Fibroblast of lung (primary cell): ENCODE data around the gene ADAMTS17. TPM values are rescaled to one million over a fixed set of nuclear protein-coding genes. Genes with fewer than 3 reads are reported as not detected.

Experiments
- DNase-seq, 2 donors: peaks; one replicate each; pipeline versions ENCODE4 v3.0.0 to v3.0.0-alpha.2; 2010; ENCODE audit warnings: low read depth in 2 of 2
- H2AFZ ChIP-seq: 2 replicates; pipeline ENCODE4 v1.5.1; 2012; ENCODE audit warnings: low read length, control low read depth, inconsistent platforms
- H3K27ac ChIP-seq: 2 replicates; pipeline ENCODE4 v1.5.1; 2011; ENCODE audit warnings: low read length, control low read depth; ENCODE audit not compliant: insufficient read depth
- H3K27me3 ChIP-seq: 2 replicates; pipeline ENCODE4 v1.5.1; 2011; ENCODE audit warnings: mild to moderate bottlenecking, low read length; ENCODE audit not compliant: control insufficient read depth, insufficient read depth
- H3K36me3 ChIP-seq: 2 replicates; pipeline ENCODE4 v1.5.1; 2011; ENCODE audit warnings: low read length; ENCODE audit not compliant: control insufficient read depth, insufficient read depth
- H3K4me1 ChIP-seq: 2 replicates; pipeline ENCODE4 v1.5.1; 2011; ENCODE audit warnings: low read length; ENCODE audit not compliant: control insufficient read depth, insufficient read depth; ENCODE audit errors: extremely low read depth
- H3K4me2 ChIP-seq: 2 replicates; pipeline ENCODE4 v1.5.1; 2011; ENCODE audit warnings: low read length, control low read depth; ENCODE audit not compliant: insufficient read depth; ENCODE audit errors: extremely low read depth
- H3K4me3 ChIP-seq, 4 experiments: fragments of 200-600 bp in 1 of 4; sonication (generic) in 1 of 4; replicated peaks in 1 of 4; 2 replicates each; pipeline ENCODE4 v1.5.1; 2011 to 2016; ENCODE audit warnings: low read length in 4 of 4, low read depth in 3 of 4, mild to moderate bottlenecking in 3 of 4, control low read depth in 2 of 4, inconsistent platforms in 1 of 4, mixed read lengths in 1 of 4; ENCODE audit not compliant: insufficient read depth in 1 of 4; ENCODE audit errors: control extremely low read depth in 1 of 4
- H3K79me2 ChIP-seq: 2 replicates; pipeline ENCODE4 v1.5.1; 2012; ENCODE audit warnings: mild to moderate bottlenecking, low read length, inconsistent platforms; ENCODE audit not compliant: control insufficient read depth, insufficient read depth
- H3K9ac ChIP-seq: 2 replicates; pipeline ENCODE4 v1.5.1; 2011; ENCODE audit warnings: mild to moderate bottlenecking, low read length, control low read depth; ENCODE audit not compliant: insufficient read depth
- H3K9me3 ChIP-seq: 2 replicates; pipeline ENCODE4 v1.5.1; 2012; ENCODE audit warnings: low read depth, low read length; ENCODE audit not compliant: control insufficient read depth, insufficient read depth
- H4K20me1 ChIP-seq: 2 replicates; pipeline ENCODE4 v1.5.1; 2011; ENCODE audit warnings: low read length; ENCODE audit not compliant: control insufficient read depth, insufficient read depth; ENCODE audit errors: extremely low read depth
- EZH2 ChIP-seq: IDR thresholded peaks from 2 replicates; pipeline ENCODE4 v1.5.1; 2012; ENCODE audit warnings: low read length, control low read depth, mild to moderate bottlenecking; ENCODE audit errors: missing control alignments
- polyA plus RNA-seq, 2 donors: library from polyadenylated mRNA; depleted of rRNA in 1 of 2; stranded (reverse) in 1 of 2; unstranded in 1 of 2; fragments of >200 nt; gene quantifications; 2 replicates each; pipeline ENCODE4 v1.2.1, GENCODE V29; 2011 to 2012; ENCODE audit warnings: missing spikeins in 1 of 2
- total RNA-seq: library from RNA; depleted of rRNA; stranded (reverse); fragments of >200 nt; gene quantifications from 2 replicates; pipeline ENCODE4 v1.2.1, GENCODE V29; 2014
- TF ChIP-seq, protein P1 (sequence below), 2 donors: IDR thresholded peaks in 1 of 2; conservative IDR thresholded peaks in 1 of 2; 1 replicate in 1 of 2; 2 replicates in 1 of 2; pipeline ENCODE4 v1.5.1; 2011 to 2012; ENCODE audit warnings: low read length in 2 of 2, control low read depth in 1 of 2, inconsistent platforms in 1 of 2, low read depth in 1 of 2, mild to moderate bottlenecking in 1 of 2

ADAMTS17 gene
- total and polyA plus RNA-seq, 2 donors (not counting 1 experiment from before 2014, with no cell fraction given), result 0.09 to 0.17 TPM

DNA sequence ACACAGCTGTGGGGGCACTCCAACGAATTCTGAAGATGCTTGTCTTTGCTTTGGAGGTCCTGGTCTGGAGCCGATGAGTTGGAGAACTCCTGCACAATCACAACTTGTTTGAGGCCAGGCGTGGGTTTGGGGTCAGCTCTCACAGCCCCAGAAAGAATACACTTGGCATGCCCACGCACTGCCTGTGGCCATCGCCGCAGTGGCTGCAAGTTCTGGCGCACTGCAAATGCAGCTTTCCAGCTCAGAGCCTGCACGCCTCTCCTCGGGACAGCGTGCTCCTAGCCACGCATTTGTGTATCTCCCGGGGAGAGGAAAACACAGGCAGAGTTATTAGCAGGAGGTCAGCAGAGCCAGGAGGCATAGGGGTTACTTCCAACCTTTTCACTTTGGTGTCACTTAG lies 282.7 kb downstream of the ADAMTS17 start:
- Histone ChIP-seq H3K4me2 (no peak overlapping the region), H3K9me3 (no peaks in the 10 kb centered on the region), H2AFZ (no peak overlapping the region), H4K20me1 (no peaks in the 10 kb centered on the region), H3K4me1 (no peaks in the 10 kb centered on the region), H3K79me2 (no peaks in the 10 kb centered on the region), H3K9ac (no peak overlapping the region), H3K4me3 (no peak overlapping the region), H3K27ac (no peak overlapping the region), H3K36me3 (no peaks in the 10 kb centered on the region), H3K27me3 (no peaks in the 10 kb centered on the region)
- TF ChIP-seq, protein P1, sequence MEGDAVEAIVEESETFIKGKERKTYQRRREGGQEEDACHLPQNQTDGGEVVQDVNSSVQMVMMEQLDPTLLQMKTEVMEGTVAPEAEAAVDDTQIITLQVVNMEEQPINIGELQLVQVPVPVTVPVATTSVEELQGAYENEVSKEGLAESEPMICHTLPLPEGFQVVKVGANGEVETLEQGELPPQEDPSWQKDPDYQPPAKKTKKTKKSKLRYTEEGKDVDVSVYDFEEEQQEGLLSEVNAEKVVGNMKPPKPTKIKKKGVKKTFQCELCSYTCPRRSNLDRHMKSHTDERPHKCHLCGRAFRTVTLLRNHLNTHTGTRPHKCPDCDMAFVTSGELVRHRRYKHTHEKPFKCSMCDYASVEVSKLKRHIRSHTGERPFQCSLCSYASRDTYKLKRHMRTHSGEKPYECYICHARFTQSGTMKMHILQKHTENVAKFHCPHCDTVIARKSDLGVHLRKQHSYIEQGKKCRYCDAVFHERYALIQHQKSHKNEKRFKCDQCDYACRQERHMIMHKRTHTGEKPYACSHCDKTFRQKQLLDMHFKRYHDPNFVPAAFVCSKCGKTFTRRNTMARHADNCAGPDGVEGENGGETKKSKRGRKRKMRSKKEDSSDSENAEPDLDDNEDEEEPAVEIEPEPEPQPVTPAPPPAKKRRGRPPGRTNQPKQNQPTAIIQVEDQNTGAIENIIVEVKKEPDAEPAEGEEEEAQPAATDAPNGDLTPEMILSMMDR (conservative IDR thresholded peaks at IDR 0.05 in 1 of 2, IDR thresholded peaks at IDR 0.05 in 1 of 2; ENCODE audit: low read depth in 1 of 2, low read length in 2 of 2), result no peak
- TF ChIP-seq EZH2, result no peak
- peak in 1 of 2 donors; percentile 30 for DNase-seq

GRCh38 chr15:100058458-100058857 lies 283.3 kb downstream of the ADAMTS17 start:
- Histone ChIP-seq H3K9me3 (no peaks in the 10 kb centered on the region), H3K4me1 (no peaks in the 10 kb centered on the region), H4K20me1 (no peaks in the 10 kb centered on the region), H2AFZ (no peak overlapping the region), H3K79me2 (no peaks in the 10 kb centered on the region), H3K4me2 (no peak overlapping the region), H3K36me3 (no peaks in the 10 kb centered on the region), H3K27ac (no peak overlapping the region), H3K9ac (no peak overlapping the region), H3K27me3 (no peaks in the 10 kb centered on the region), H3K4me3 (no peak overlapping the region)
- no peak for TF ChIP-seq EZH2
- TF ChIP-seq, protein P1 (conservative IDR thresholded peaks at IDR 0.05 in 1 of 2, IDR thresholded peaks at IDR 0.05 in 1 of 2; ENCODE audit: low read depth in 1 of 2, low read length in 2 of 2), result no peak
- no peak for DNase-seq

DNA sequence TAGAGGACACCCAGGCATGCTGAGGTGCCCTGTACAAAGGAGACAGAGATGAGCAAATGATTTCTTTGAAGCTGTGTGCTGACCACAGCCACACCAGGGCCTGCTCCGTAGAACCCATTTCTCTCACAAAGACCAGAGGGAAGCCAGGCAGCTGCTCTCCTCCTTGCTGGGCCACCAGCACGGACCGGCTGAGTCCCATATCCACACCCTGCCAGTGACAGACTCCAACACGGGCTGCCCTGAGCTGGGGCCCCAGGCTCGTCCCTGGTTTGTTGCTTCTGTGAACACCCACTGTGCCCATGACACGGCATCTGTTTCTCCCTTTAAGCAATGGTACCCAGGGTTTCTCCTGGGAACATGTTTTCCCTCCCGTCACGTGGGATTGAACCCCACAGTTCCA lies 284.5 kb downstream of the ADAMTS17 start:
- H3K27me3 ChIP-seq, result no peaks in the 10 kb centered on the region
- H2AFZ ChIP-seq, result no peak overlapping the region
- no peak overlapping the region for H3K9ac ChIP-seq
- DNase-seq, result no peak
- H3K4me1 ChIP-seq, result no peaks in the 10 kb centered on the region
- TF ChIP-seq, protein P1 (conservative IDR thresholded peaks at IDR 0.05 in 1 of 2, IDR thresholded peaks at IDR 0.05 in 1 of 2; ENCODE audit: low read depth in 1 of 2, low read length in 2 of 2), result no peak
- TF ChIP-seq EZH2, result no peak
- H3K9me3 ChIP-seq, result no peaks in the 10 kb centered on the region
- no peak overlapping the region for H3K4me2 ChIP-seq
- H3K27ac ChIP-seq, result no peak overlapping the region
- H4K20me1 ChIP-seq, result no peaks in the 10 kb centered on the region
- H3K4me3 ChIP-seq, result no peak overlapping the region
- H3K36me3 ChIP-seq, result no peaks in the 10 kb centered on the region
- no peaks in the 10 kb centered on the region for H3K79me2 ChIP-seq
